H1 (cell line): Measurements from ENCODE around the gene CNBP. TPM values are rescaled to one million over a fixed set of nuclear protein-coding genes. Genes with fewer than 3 reads are reported as not detected.

Experiments used
- CTCF ChIA-PET: fragments of 300-600 bp; sonication (Branson Sonifier 250); formaldehyde crosslinking; loops from one replicate; lab custom pipeline; 2021; ENCODE audit not compliant: partially characterized antibody; lab: Charles Lee
- POLR2A ChIA-PET: fragments of 300-600 bp; sonication (Branson Sonifier 250); formaldehyde crosslinking; loops from one replicate; lab custom pipeline; 2021; ENCODE audit warnings: inconsistent platforms; ENCODE audit not compliant: partially characterized antibody; lab: Charles Lee
- DNase-seq, 2 experiments: peaks; one replicate each; pipeline versions ENCODE4 v3.0.0 to v3.0.0-alpha.2; 2010 to 2022; ENCODE audit warnings: low spot score in 2 of 2, low read depth in 1 of 2, mixed read lengths in 1 of 2
- FAIRE-seq: peaks from 2 replicates; lab custom pipeline; 2011; peaks lifted over from hg19 to GRCh38; lab: Jason Lieb, UNC
- H2AFZ ChIP-seq: 2 replicates; pipeline ENCODE4 v1.8.1; 2012; ENCODE audit warnings: low read length, inconsistent platforms
- H2AK5ac ChIP-seq: 2 replicates; pipeline ENCODE4 v1.6.1; 2013; ENCODE audit warnings: low read depth, low read length
- H2BK120ac ChIP-seq: replicated peaks from 2 replicates; pipeline ENCODE3; 2013; ENCODE audit warnings: low read depth, low read length, inconsistent platforms
- H2BK12ac ChIP-seq: 2 replicates; pipeline ENCODE4 v1.6.1; 2013; ENCODE audit warnings: low read depth, low read length
- H2BK15ac ChIP-seq: 2 replicates; pipeline ENCODE4 v1.6.1; 2013; ENCODE audit warnings: low read length
- H2BK20ac ChIP-seq: 2 replicates; pipeline ENCODE4 v1.6.1; 2013; ENCODE audit warnings: low read length
- H2BK5ac ChIP-seq: 2 replicates; pipeline ENCODE4 v1.6.1; 2013; ENCODE audit warnings: low read depth, low read length
- H3K14ac ChIP-seq: 2 replicates; pipeline ENCODE4 v1.6.1; 2013; ENCODE audit warnings: inconsistent platforms; ENCODE audit not compliant: insufficient read length
- H3K18ac ChIP-seq: 2 replicates; pipeline ENCODE4 v1.6.1; 2013; ENCODE audit warnings: low read length; ENCODE audit errors: extremely low read depth
- H3K23ac ChIP-seq: 2 replicates; pipeline ENCODE4 v1.6.1; 2013; ENCODE audit warnings: inconsistent platforms; ENCODE audit not compliant: insufficient read length
- H3K23me2 ChIP-seq: 2 replicates; pipeline ENCODE4 v1.6.1; 2013; ENCODE audit warnings: low read depth, low read length
- H3K27ac ChIP-seq: 2 replicates; pipeline ENCODE4 v1.6.1; 2011; ENCODE audit warnings: low read depth, low read length, inconsistent platforms
- H3K27me3 ChIP-seq, 4 experiments: replicated peaks in 1 of 4; 1 replicate in 1 of 4; 2 replicates in 3 of 4; pipeline versions ENCODE4 v1.6.1 to v1.8.1; 2011 to 2013; ENCODE audit warnings: low read length in 3 of 4, mild to moderate bottlenecking in 3 of 4, inconsistent platforms in 2 of 4, mixed read lengths in 2 of 4, moderate library complexity in 1 of 4; ENCODE audit not compliant: control insufficient read depth in 3 of 4, insufficient read depth in 3 of 4; ENCODE audit errors: extremely low read depth in 1 of 4
- H3K36me3 ChIP-seq, 4 experiments: 2 replicates each; pipeline versions ENCODE4 v1.6.1 to v1.8.1; 2011 to 2013; ENCODE audit warnings: mild to moderate bottlenecking in 4 of 4, low read length in 3 of 4, moderate library complexity in 2 of 4, control low read depth in 1 of 4, inconsistent platforms in 1 of 4; ENCODE audit not compliant: insufficient read depth in 4 of 4, control insufficient read depth in 2 of 4
- H3K4ac ChIP-seq: replicated peaks from 2 replicates; pipeline ENCODE3; 2013; ENCODE audit warnings: low read length, low read depth, mixed read lengths, inconsistent platforms; ENCODE audit not compliant: insufficient read length
- H3K4me1 ChIP-seq, 4 experiments: replicated peaks in 1 of 4; 1 replicate in 1 of 4; 2 replicates in 3 of 4; pipeline versions ENCODE4 v1.6.1 to v1.8.1; 2011 to 2013; ENCODE audit warnings: low read length in 3 of 4, inconsistent platforms in 2 of 4, mixed read lengths in 1 of 4; ENCODE audit not compliant: insufficient read depth in 4 of 4, control insufficient read depth in 3 of 4
- H3K4me2 ChIP-seq, 2 experiments: 2 replicates each; pipeline versions ENCODE4 v1.6.1 to v1.8.1; 2011 to 2013; ENCODE audit warnings: low read depth in 2 of 2, low read length in 2 of 2, control low read depth in 1 of 2, inconsistent platforms in 1 of 2, mild to moderate bottlenecking in 1 of 2; ENCODE audit not compliant: insufficient read depth in 1 of 2
- H3K4me3 ChIP-seq, 4 experiments: fragments of 200-600, 300-600 bp in 1 of 4; sonication (generic), shearing (Covaris generic), sonication (Bioruptor Twin) in 1 of 4; 2 replicates each; pipeline versions ENCODE4 v1.5.1 to v1.8.1; 2011 to 2016; ENCODE audit warnings: low read length in 4 of 4, low read depth in 3 of 4, control low read depth in 2 of 4, inconsistent platforms in 2 of 4, mild to moderate bottlenecking in 2 of 4, mixed read lengths in 1 of 4, moderate library complexity in 1 of 4; ENCODE audit not compliant: insufficient read depth in 2 of 4; ENCODE audit errors: extremely low read depth in 1 of 4
- H3K56ac ChIP-seq: replicated peaks from 2 replicates; pipeline ENCODE3; 2013; ENCODE audit warnings: low read depth, mild to moderate bottlenecking, mixed read lengths, low read length, inconsistent platforms; ENCODE audit not compliant: insufficient read length
- H3K79me1 ChIP-seq: 2 replicates; pipeline ENCODE4 v1.6.1; 2013; ENCODE audit warnings: low read depth, low read length, control low read depth
- H3K79me2 ChIP-seq, 2 experiments: 2 replicates each; pipeline versions ENCODE4 v1.6.1 to v1.8.1; 2012 to 2013; ENCODE audit warnings: low read length in 2 of 2, mild to moderate bottlenecking in 2 of 2, inconsistent platforms in 1 of 2; ENCODE audit not compliant: insufficient read depth in 2 of 2, control insufficient read depth in 1 of 2
- H3K9ac ChIP-seq, 4 experiments: replicated peaks in 1 of 4; 1 replicate in 1 of 4; 2 replicates in 3 of 4; pipeline versions ENCODE4 v1.6.1 to v1.8.1; 2011 to 2013; ENCODE audit warnings: low read depth in 3 of 4, low read length in 3 of 4, control low read depth in 2 of 4, mild to moderate bottlenecking in 2 of 4, moderate library complexity in 2 of 4, inconsistent platforms in 1 of 4; ENCODE audit errors: extremely low read depth in 1 of 4
- H3K9me3 ChIP-seq, 2 experiments: 2 replicates each; pipeline versions ENCODE4 v1.6.1 to v1.8.1; 2012 to 2013; ENCODE audit warnings: mild to moderate bottlenecking in 2 of 2, moderate library complexity in 2 of 2, control low read depth in 1 of 2, inconsistent platforms in 1 of 2, low read depth in 1 of 2, low read length in 1 of 2, mixed read lengths in 1 of 2; ENCODE audit not compliant: insufficient read depth in 2 of 2
- H4K20me1 ChIP-seq, 2 experiments: replicated peaks in 1 of 2; 2 replicates each; pipeline versions ENCODE3 to v1.8.1; 2011 to 2013; ENCODE audit warnings: inconsistent platforms in 2 of 2, low read length in 2 of 2, mild to moderate bottlenecking in 1 of 2; ENCODE audit not compliant: insufficient read depth in 2 of 2, control insufficient read depth in 1 of 2
- H4K5ac ChIP-seq: 2 replicates; pipeline ENCODE4 v1.6.1; 2013; ENCODE audit warnings: low read length, low read depth, mixed read lengths, inconsistent platforms; ENCODE audit not compliant: insufficient read length
- H4K8ac ChIP-seq: 2 replicates; pipeline ENCODE4 v1.8.0; 2013; ENCODE audit warnings: mild to moderate bottlenecking, moderate library complexity, low read length, inconsistent platforms; ENCODE audit not compliant: insufficient read depth; ENCODE audit errors: extremely low read depth
- H4K91ac ChIP-seq: replicated peaks from 2 replicates; pipeline ENCODE3; 2013; ENCODE audit warnings: low read length, mixed read lengths, inconsistent platforms; ENCODE audit not compliant: insufficient read length
- CHD1 ChIP-seq: IDR thresholded peaks from 2 replicates; pipeline ENCODE4 v1.6.1; 2012; ENCODE audit warnings: low read depth, low read length, improper control_type of control experiment
- CTBP2 ChIP-seq: IDR thresholded peaks from 2 replicates; pipeline ENCODE4 v1.7.0; 2011; ENCODE audit warnings: borderline replicate concordance, mild to moderate bottlenecking, moderate library complexity, mixed read lengths, low read length; ENCODE audit not compliant: insufficient read depth, insufficient read length
- FOSL1 ChIP-seq: IDR thresholded peaks from 2 replicates; pipeline ENCODE4 v1.6.1; 2011; ENCODE audit warnings: mild to moderate bottlenecking, low read depth, low read length, moderate library complexity; ENCODE audit not compliant: insufficient read depth
- JUN ChIP-seq: IDR thresholded peaks from 2 replicates; pipeline ENCODE4 v1.6.1; 2011; ENCODE audit warnings: low read depth, mild to moderate bottlenecking, improper control_type of control experiment, low read length
- JUND ChIP-seq: IDR thresholded peaks from 2 replicates; pipeline ENCODE4 v1.6.1; 2011; ENCODE audit warnings: mild to moderate bottlenecking, improper control_type of control experiment, low read length
- RAD21 ChIP-seq, 2 experiments: IDR thresholded peaks in 1 of 2; conservative IDR thresholded peaks in 1 of 2; 2 replicates each; pipeline ENCODE4 v1.6.1; 2011; ENCODE audit warnings: low read depth in 2 of 2, low read length in 2 of 2, improper control_type of control experiment in 1 of 2, inconsistent platforms in 1 of 2, mild to moderate bottlenecking in 1 of 2, moderate library complexity in 1 of 2
- SAP30 ChIP-seq: fragments of 300-600 bp; sonication (generic); IDR thresholded peaks from 2 replicates; pipeline ENCODE4 v1.7.1; 2012; ENCODE audit warnings: low read length, moderate library complexity, mild to moderate bottlenecking, inconsistent platforms; ENCODE audit not compliant: insufficient read depth, insufficient replicate concordance
- SIN3A ChIP-seq, 2 experiments: IDR thresholded peaks in 1 of 2; conservative IDR thresholded peaks in 1 of 2; 2 replicates each; pipeline ENCODE4 v1.6.1; 2011 to 2012; ENCODE audit warnings: low read length in 2 of 2, improper control_type of control experiment in 1 of 2, low read depth in 1 of 2, mild to moderate bottlenecking in 1 of 2
- TCF12 ChIP-seq: IDR thresholded peaks from 2 replicates; pipeline ENCODE4 v1.6.1; 2011; ENCODE audit warnings: low read depth, mild to moderate bottlenecking, low read length
- WGBS, 2 experiments: shearing (Covaris generic) in 1 of 2; methylation state at CpG; one replicate each; pipeline versions ENCODE4 v1.1.6 to v1.1.7; 2013 to 2015; ENCODE audit warnings: low lambda C conversion rate in 2 of 2, mixed read lengths in 2 of 2, inconsistent platforms in 1 of 2, low coverage in 1 of 2, missing lambda C conversion rate in 1 of 2; ENCODE audit not compliant: insufficient replicate concordance in 2 of 2, insufficient coverage in 1 of 2, insufficient read length in 1 of 2; ENCODE audit errors: extremely low coverage in 1 of 2, missing lambda C conversion rate in 1 of 2; 5-methylcytosine and 5-hydroxymethylcytosine counted together
- polyA plus RNA-seq, 7 experiments: library from polyadenylated mRNA; depleted of rRNA in 3 of 7; stranded (reverse) in 5 of 7; unstranded in 2 of 7; fragments of >200 nt in 5 of 7; fragments of 200-250 nt in 2 of 7; gene quantifications; 1 replicate in 5 of 7; 2 replicates in 1 of 7; 4 replicates in 1 of 7; pipeline versions ENCODE4 v1.2.1 to v1.2.3, GENCODE V29; 2011 to 2013; ENCODE audit warnings: missing spikeins in 2 of 7, mixed read lengths in 2 of 7
- total RNA-seq: library from RNA; stranded (reverse); fragmentation: NEBNext Ultra II Directional; extraction: Animal tissue kit (Norgen Biotek cat#: 25700); gene quantifications from 2 replicates; pipeline ENCODE4 v1.2.1, GENCODE V29; 2021

CNBP gene
- total and polyA plus RNA-seq, 2 of the 8 experiments (the other 6 are each of a cell fraction or from before 2014, with no cell fraction given): 315 to 371 TPM

- TF ChIP-seq JUND (no peak), FOSL1 (no peak), TCF12 (no peak), SIN3A (conservative IDR thresholded peaks at IDR 0.05 in 1 of 2, IDR thresholded peaks at IDR 0.05 in 1 of 2; ENCODE audit: low read depth in 1 of 2, low read length in 2 of 2) (no peak), CHD1 (no peak), SAP30 (no peak), JUN (no peak), RAD21 (IDR thresholded peaks at IDR 0.05 in 1 of 2, conservative IDR thresholded peaks at IDR 0.05 in 1 of 2; ENCODE audit: low read depth in 2 of 2, low read length in 2 of 2) (no peak), CTBP2 (no peak)
- POLR2A ChIA-PET: interaction anchor here (1.0 to 3.9 kb wide), 16 partner anchors 19 to 212 kb away, joined by 3 to 39 read pairs (median 5); partner anchors contain the start of genes HMCES and RAB43
- H2BK20ac ChIP-seq: no peak overlapping the region
These were observed 1.9 kb downstream of the CNBP start for GRCh38 chr3:129181819-129182218.

More at GRCh38 chr3:129181819-129182218, 1.9 kb downstream of the CNBP start:
- peaks cover 61 to 79% of the 10 kb centered on the region in 2 experiments for H3K79me2 ChIP-seq
- H2BK5ac ChIP-seq: no peak overlapping the region
- H2AFZ ChIP-seq: no peak overlapping the region
- no peak overlapping the region for H3K27ac ChIP-seq
- H3K23ac ChIP-seq: no peak overlapping the region
- H3K18ac ChIP-seq: no peak overlapping the region
- H3K4me1 ChIP-seq: peaks cover 0 to 4% (median 0%) of the 10 kb centered on the region in 4 experiments; a peak in 1 of 7 replicates
- no peak overlapping the region for H4K5ac ChIP-seq
- H4K91ac ChIP-seq: no peak overlapping the region
- FAIRE-seq (no peak), DNase-seq (no peak)
- H4K8ac ChIP-seq: no peak overlapping the region
- no peak overlapping the region for H2BK15ac ChIP-seq
- peak overlapping the region; percentile 77 to 100 (median 98) for H3K4me3 ChIP-seq
- no peak overlapping the region for H2AK5ac ChIP-seq
- WGBS, 2 experiments: 40% methylated on average over 3 of the region's 3 CpGs; no CpG with 5 or more reads in 1 of the 2 experiments
- 0 out of 2 replicates have a peak, but pooled peaks cover 2% of the 10 kb centered on the region for H3K79me1 ChIP-seq
- peaks cover 21 to 28% of the 10 kb centered on the region in 2 experiments for H4K20me1 ChIP-seq
- H3K4me2 ChIP-seq: peak overlapping the region; percentile 75 to 89
- H3K9ac ChIP-seq: peak overlapping the region in 2 of 4 experiments; percentile 99 to 100; a peak in 4 of 7 replicates
- H2BK12ac ChIP-seq: no peak overlapping the region
- no peak overlapping the region for H2BK120ac ChIP-seq
- no peaks in the 10 kb centered on the region for H3K9me3 ChIP-seq
- H3K27me3 ChIP-seq: no peaks in the 10 kb centered on the region
- CTCF ChIA-PET: interaction anchor here (1.1 to 4.8 kb wide), 2 partner anchors 58 to 65 kb away, joined by 3 to 32 read pairs; no protein-coding TSS in a partner anchor
- H3K56ac ChIP-seq: no peak overlapping the region
- peaks cover 5% of the 10 kb centered on the region; the same call in 1 of the 2 replicates for H3K23me2 ChIP-seq
- peaks cover 0 to 37% (median 11%) of the 10 kb centered on the region in 4 experiments; a peak in 5 of 8 replicates for H3K36me3 ChIP-seq
- no peak overlapping the region for H3K4ac ChIP-seq
- H3K14ac ChIP-seq: no peak overlapping the region
